ENCODE measurements around the gene TTC4.

Gene TTC4

DNA sequence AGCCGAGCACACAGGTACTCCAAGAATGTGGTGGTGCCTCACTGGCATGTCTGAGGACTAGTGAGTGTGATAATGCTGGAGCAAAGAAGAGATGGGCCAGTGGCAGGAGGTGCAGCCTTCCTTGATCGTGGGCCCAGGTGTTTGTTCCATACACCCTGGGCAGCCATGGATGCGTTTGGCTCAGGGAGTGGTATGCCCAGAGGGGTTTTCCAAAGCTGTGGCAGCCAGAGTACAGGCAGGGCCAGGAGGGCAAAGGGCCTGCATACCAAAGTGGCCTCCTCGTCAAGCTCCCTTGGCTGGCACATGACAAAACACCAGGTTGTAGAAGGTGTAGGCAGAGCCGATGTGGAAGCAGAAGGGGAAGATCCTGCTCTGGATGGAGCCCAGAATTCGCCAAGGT, 29.6 kb downstream of the TTC4 start:
- no peaks in the 10 kb centered on the region for H3K27me3 ChIP-seq (ENCODE audit: control insufficient read depth, low read length)
- no peak overlapping the region for H3K4me2 ChIP-seq (ENCODE audit: low read length)
- no peaks in the 10 kb centered on the region for H3F3A ChIP-seq (ENCODE audit: control insufficient read depth, insufficient read depth)
- H3K79me2 ChIP-seq (ENCODE audit: control insufficient read depth, low read length), result no peaks in the 10 kb centered on the region
- H3K9me3 ChIP-seq (ENCODE audit: control insufficient read depth, insufficient read depth, low read length), result no peaks in the 10 kb centered on the region
- H3K36me3 ChIP-seq (ENCODE audit: control insufficient read depth, low read length), result peaks cover 31% of the 10 kb centered on the region
- TF ChIP-seq EZH2phosphoT487 (IDR thresholded peaks at IDR 0.05; ENCODE audit: borderline replicate concordance, low read length) (no peak), CTCF (IDR thresholded peaks at IDR 0.05; ENCODE audit: low read depth, low read length, poor library complexity, severe bottlenecking) (no peak)
- H3K9me2 ChIP-seq (replicated peaks; ENCODE audit: control insufficient read depth, low read length), result no peaks in the 10 kb centered on the region
- no peaks in the 10 kb centered on the region for H3K4me1 ChIP-seq (ENCODE audit: control insufficient read depth, low read length)
- no peak overlapping the region for H3K4me3 ChIP-seq (ENCODE audit: low read length)
- H3K27ac ChIP-seq (ENCODE audit: low read depth, low read length), result no peak overlapping the region
- H4K20me1 ChIP-seq (ENCODE audit: control insufficient read depth, insufficient read depth, low read depth, low read length), result no peaks in the 10 kb centered on the region

DNA sequence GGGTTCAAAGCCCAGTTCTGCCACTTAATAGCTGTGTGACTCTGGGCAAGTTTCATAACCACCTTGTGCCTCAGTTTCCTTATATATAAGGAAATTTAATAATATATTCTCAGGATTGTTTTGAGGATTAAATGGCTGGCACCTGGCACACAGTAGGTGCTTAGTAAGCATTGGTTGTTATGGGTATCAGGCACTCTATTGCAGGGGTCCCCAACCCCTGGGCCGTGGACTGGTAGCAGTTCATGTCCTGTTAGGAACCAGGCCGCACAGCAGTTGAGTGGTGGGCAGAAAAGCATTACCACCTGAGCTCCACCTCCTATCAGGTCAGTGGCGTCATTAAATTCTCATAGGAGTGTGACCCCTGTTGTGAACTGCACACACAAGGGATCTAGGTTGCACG, 30.2 kb downstream of the TTC4 start:
- Histone ChIP-seq H3K27me3 (ENCODE audit: control insufficient read depth, low read length) (no peaks in the 10 kb centered on the region), H3K36me3 (ENCODE audit: control insufficient read depth, low read length) (peaks cover 25% of the 10 kb centered on the region), H3K4me2 (ENCODE audit: low read length) (no peak overlapping the region), H3K27ac (ENCODE audit: low read depth, low read length) (no peak overlapping the region), H3K9me3 (ENCODE audit: control insufficient read depth, insufficient read depth, low read length) (no peaks in the 10 kb centered on the region), H3K4me3 (ENCODE audit: low read length) (no peak overlapping the region), H3K9me2 (replicated peaks; ENCODE audit: control insufficient read depth, low read length) (no peaks in the 10 kb centered on the region), H4K20me1 (ENCODE audit: control insufficient read depth, insufficient read depth, low read depth, low read length) (no peaks in the 10 kb centered on the region), H3K4me1 (ENCODE audit: control insufficient read depth, low read length) (no peaks in the 10 kb centered on the region), H3K79me2 (ENCODE audit: control insufficient read depth, low read length) (no peaks in the 10 kb centered on the region), H3F3A (ENCODE audit: control insufficient read depth, insufficient read depth) (no peaks in the 10 kb centered on the region)
- no peak for TF ChIP-seq CTCF (IDR thresholded peaks at IDR 0.05; ENCODE audit: low read depth, low read length, poor library complexity, severe bottlenecking)
- TF ChIP-seq EZH2phosphoT487 (IDR thresholded peaks at IDR 0.05; ENCODE audit: borderline replicate concordance, low read length), result no peak

DNA sequence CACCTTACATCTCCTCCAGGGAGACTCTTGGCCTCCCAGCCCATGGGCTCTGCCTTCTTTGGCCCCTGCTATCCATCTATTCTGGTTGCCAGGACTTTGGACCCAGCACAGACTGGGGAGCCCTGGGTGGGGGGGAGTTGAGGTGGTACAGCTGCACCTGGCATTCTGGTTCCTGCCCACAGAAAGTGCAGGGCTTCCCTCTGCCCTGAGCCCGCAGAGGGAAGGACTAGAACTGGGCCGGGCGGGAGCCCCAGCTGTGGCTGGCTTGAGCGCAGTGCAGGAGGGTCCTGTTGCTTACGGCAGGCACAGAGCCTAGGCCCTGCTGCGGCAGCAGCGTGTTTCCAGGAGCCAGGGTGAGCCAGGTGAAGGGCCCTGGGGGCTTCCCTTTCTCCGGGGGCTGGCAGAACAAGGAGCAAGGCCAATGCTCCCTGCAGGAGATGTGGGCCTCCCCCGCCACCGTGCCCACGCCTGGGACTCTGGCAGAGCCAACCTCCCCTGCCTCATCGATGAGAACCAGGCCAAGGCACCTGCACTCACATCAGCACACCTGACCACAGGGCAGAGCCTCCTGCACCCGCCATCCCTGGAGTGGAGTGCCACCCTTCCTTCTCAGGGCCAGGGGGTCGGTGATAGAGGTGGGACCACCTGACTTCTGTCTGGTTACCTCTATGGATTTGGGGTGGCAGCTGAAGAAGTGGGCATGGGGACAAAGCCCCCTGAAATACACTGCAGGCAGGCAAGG, 32.6 kb downstream of the TTC4 start:
- Histone ChIP-seq H3K4me2 (ENCODE audit: low read length) (no peak overlapping the region), H3K36me3 (ENCODE audit: control insufficient read depth, low read length) (peaks cover 6% of the 10 kb centered on the region; the same call in 1 of the 2 replicates), H3K27me3 (ENCODE audit: control insufficient read depth, low read length) (no peaks in the 10 kb centered on the region), H3K27ac (ENCODE audit: low read depth, low read length) (no peak overlapping the region), H3K9me2 (replicated peaks; ENCODE audit: control insufficient read depth, low read length) (no peaks in the 10 kb centered on the region), H3K9me3 (ENCODE audit: control insufficient read depth, insufficient read depth, low read length) (no peaks in the 10 kb centered on the region), H3F3A (ENCODE audit: control insufficient read depth, insufficient read depth) (no peaks in the 10 kb centered on the region), H3K79me2 (ENCODE audit: control insufficient read depth, low read length) (no peaks in the 10 kb centered on the region), H4K20me1 (ENCODE audit: control insufficient read depth, insufficient read depth, low read depth, low read length) (no peaks in the 10 kb centered on the region), H3K4me3 (ENCODE audit: low read length) (no peak overlapping the region), H3K4me1 (ENCODE audit: control insufficient read depth, low read length) (no peaks in the 10 kb centered on the region)
- TF ChIP-seq CTCF (IDR thresholded peaks at IDR 0.05; ENCODE audit: low read depth, low read length, poor library complexity, severe bottlenecking), result no peak

All from DOHH2 (cell line).